ENCODE measurements around the gene RHO.
"Not testable (repeated sequence)": the region's sequence is repeated elsewhere in the genome, so short reads cannot be mapped to it uniquely, and the experiment has no call there.

RHO gene

GRCh38 chr3:129514563-129514962, 13.9 kb upstream of the RHO start:
- no peaks in the 10 kb centered on the region for H4K20me1 ChIP-seq (ENCODE audit: low read depth, low read length)
- H3K9me3 ChIP-seq (ENCODE audit: insufficient read depth, low read length), result no peaks in the 10 kb centered on the region
- no peaks in the 10 kb centered on the region for H3K9me2 ChIP-seq (replicated peaks; ENCODE audit: insufficient read depth, low read length)
- no peak overlapping the region for H3K27ac ChIP-seq (ENCODE audit: low read depth, low read length)
- H3K9ac ChIP-seq (ENCODE audit: low read length), result no peak overlapping the region
- H3K4me2 ChIP-seq (ENCODE audit: low read depth, low read length, poor library complexity, severe bottlenecking), result no peak overlapping the region
- H3K79me2 ChIP-seq (ENCODE audit: insufficient read depth, low read length), result no peaks in the 10 kb centered on the region
- H3F3A ChIP-seq (ENCODE audit: insufficient read depth), result no peaks in the 10 kb centered on the region
- TF ChIP-seq CTCF (IDR thresholded peaks at IDR 0.05; ENCODE audit: insufficient read depth, low read length, poor library complexity, severe bottlenecking) (no peak), EZH2phosphoT487 (conservative IDR thresholded peaks at IDR 0.05; ENCODE audit: low read length) (no peak)
- no peak overlapping the region for H2AFZ ChIP-seq (ENCODE audit: low read depth, low read length, severe bottlenecking)
- H3K36me3 ChIP-seq (ENCODE audit: low read length), result no peaks in the 10 kb centered on the region
- H3K27me3 ChIP-seq (ENCODE audit: low read length), result no peaks in the 10 kb centered on the region
- no peak overlapping the region for H3K4me3 ChIP-seq (ENCODE audit: insufficient read depth, low read length, poor library complexity, severe bottlenecking)

GRCh38 chr3:129515108-129515820, 13.2 kb upstream of the RHO start:
- not testable (repeated sequence) for H3K4me2 ChIP-seq (ENCODE audit: low read depth, low read length, poor library complexity, severe bottlenecking); H3K9me3 ChIP-seq (ENCODE audit: insufficient read depth, low read length); H3K9ac ChIP-seq (ENCODE audit: low read length); H3K4me3 ChIP-seq (ENCODE audit: insufficient read depth, low read length, poor library complexity, severe bottlenecking); H4K20me1 ChIP-seq (ENCODE audit: low read depth, low read length); H3K79me2 ChIP-seq (ENCODE audit: insufficient read depth, low read length); H3K27me3 ChIP-seq (ENCODE audit: low read length); H3K36me3 ChIP-seq (ENCODE audit: low read length); H2AFZ ChIP-seq (ENCODE audit: low read depth, low read length, severe bottlenecking); H3K27ac ChIP-seq (ENCODE audit: low read depth, low read length); H3K9me2 ChIP-seq (replicated peaks; ENCODE audit: insufficient read depth, low read length); H3F3A ChIP-seq (ENCODE audit: insufficient read depth)

GRCh38 chr3:129515821-129516432, 12.5 kb upstream of the RHO start:
- not testable (repeated sequence) for H3K36me3 ChIP-seq (ENCODE audit: low read length); H3F3A ChIP-seq (ENCODE audit: insufficient read depth); H2AFZ ChIP-seq (ENCODE audit: low read depth, low read length, severe bottlenecking); H3K27ac ChIP-seq (ENCODE audit: low read depth, low read length); H3K27me3 ChIP-seq (ENCODE audit: low read length); H4K20me1 ChIP-seq (ENCODE audit: low read depth, low read length); H3K9ac ChIP-seq (ENCODE audit: low read length); H3K9me2 ChIP-seq (replicated peaks; ENCODE audit: insufficient read depth, low read length); H3K9me3 ChIP-seq (ENCODE audit: insufficient read depth, low read length); H3K4me3 ChIP-seq (ENCODE audit: insufficient read depth, low read length, poor library complexity, severe bottlenecking); H3K4me2 ChIP-seq (ENCODE audit: low read depth, low read length, poor library complexity, severe bottlenecking); H3K79me2 ChIP-seq (ENCODE audit: insufficient read depth, low read length)

GRCh38 chr3:129517516-129517915, 10.9 kb upstream of the RHO start:
- no peak overlapping the region for H3K9ac ChIP-seq (ENCODE audit: low read length)
- no peak overlapping the region for H3K4me3 ChIP-seq (ENCODE audit: insufficient read depth, low read length, poor library complexity, severe bottlenecking)
- TF ChIP-seq CTCF (IDR thresholded peaks at IDR 0.05; ENCODE audit: insufficient read depth, low read length, poor library complexity, severe bottlenecking), result no peak
- TF ChIP-seq EZH2phosphoT487 (conservative IDR thresholded peaks at IDR 0.05; ENCODE audit: low read length), result no peak
- no peaks in the 10 kb centered on the region for H3F3A ChIP-seq (ENCODE audit: insufficient read depth)
- H3K36me3 ChIP-seq (ENCODE audit: low read length), result no peaks in the 10 kb centered on the region
- no peaks in the 10 kb centered on the region for H3K9me3 ChIP-seq (ENCODE audit: insufficient read depth, low read length)
- no peaks in the 10 kb centered on the region for H3K9me2 ChIP-seq (replicated peaks; ENCODE audit: insufficient read depth, low read length)
- no peak overlapping the region for H3K27ac ChIP-seq (ENCODE audit: low read depth, low read length)
- H4K20me1 ChIP-seq (ENCODE audit: low read depth, low read length), result no peaks in the 10 kb centered on the region
- no peak overlapping the region for H3K4me2 ChIP-seq (ENCODE audit: low read depth, low read length, poor library complexity, severe bottlenecking)
- H3K27me3 ChIP-seq (ENCODE audit: low read length), result no peaks in the 10 kb centered on the region
- no peak overlapping the region for H2AFZ ChIP-seq (ENCODE audit: low read depth, low read length, severe bottlenecking)
- no peaks in the 10 kb centered on the region for H3K79me2 ChIP-seq (ENCODE audit: insufficient read depth, low read length)
